ENCODE measurements around the gene AKAP14. TPM values are rescaled to one million over a fixed set of nuclear protein-coding genes. Genes with fewer than 3 reads are reported as not detected.
"Not testable (repeated sequence)": the region's sequence is repeated elsewhere in the genome, so short reads cannot be mapped to it uniquely, and the experiment has no call there.

Gene AKAP14
- polyA plus RNA-seq, 3 donors = 0.26 to 0.37 (median 0.31) TPM

DNA sequence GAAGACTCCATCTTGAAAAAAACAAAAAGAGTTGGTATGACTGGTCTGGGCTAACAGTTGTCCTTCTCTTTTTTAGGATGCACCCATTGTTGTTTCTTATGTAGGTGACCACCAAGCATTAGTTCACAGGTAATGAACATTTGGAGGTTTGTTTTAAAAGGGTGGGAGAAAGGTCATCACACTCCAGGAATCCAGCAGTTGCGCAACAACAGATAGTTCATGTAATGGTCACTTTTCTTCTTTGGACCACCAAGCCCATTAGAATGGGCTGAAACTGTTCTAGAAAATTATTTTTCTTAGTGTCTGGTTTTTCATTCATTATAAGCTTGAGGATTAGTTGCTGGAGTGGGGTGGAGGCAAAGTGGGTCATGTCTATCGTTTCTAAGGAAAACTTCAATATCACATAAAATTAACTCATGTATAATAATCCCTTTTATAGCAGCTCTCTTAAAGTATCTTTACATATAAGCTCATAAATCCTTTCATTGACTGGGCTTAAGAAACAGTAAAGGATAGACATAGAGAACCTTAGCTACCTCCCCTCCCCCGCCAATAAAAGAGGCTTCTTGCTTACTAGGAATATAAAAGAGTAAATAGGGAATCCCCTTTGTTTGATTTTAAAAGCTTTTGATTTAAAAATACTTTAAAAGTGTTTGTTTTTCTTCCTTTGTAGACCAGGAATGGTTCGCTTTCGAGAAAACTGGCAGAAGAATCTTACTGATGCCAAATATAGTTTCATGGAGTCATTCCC is 24.3 kb downstream of the AKAP14 start:
- no peak for DNase-seq (ENCODE audit: low read depth in 3 of 3, low spot score in 2 of 3)

DNA sequence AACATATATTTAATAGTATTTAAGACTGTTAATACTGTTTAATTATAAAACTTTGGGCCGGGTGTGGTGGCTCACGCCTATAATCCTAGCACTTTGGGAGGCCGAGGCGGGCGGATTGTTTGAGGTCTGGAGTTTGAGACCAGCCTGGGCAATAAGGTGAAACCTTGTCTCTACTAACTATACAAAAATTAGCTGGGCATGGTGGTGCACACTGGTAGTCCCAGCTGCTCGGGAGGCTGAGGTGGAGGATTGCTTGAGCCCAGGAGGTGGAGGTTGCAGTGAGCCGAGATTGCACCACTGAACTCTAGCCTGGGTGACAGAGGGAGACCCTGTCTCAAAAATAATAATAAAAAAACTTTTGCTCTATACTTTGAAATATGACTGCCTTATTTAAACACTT is 26.7 kb downstream of the AKAP14 start:
- DNase-seq (ENCODE audit: low read depth in 3 of 3, low spot score in 2 of 3) = not testable (repeated sequence)

DNA sequence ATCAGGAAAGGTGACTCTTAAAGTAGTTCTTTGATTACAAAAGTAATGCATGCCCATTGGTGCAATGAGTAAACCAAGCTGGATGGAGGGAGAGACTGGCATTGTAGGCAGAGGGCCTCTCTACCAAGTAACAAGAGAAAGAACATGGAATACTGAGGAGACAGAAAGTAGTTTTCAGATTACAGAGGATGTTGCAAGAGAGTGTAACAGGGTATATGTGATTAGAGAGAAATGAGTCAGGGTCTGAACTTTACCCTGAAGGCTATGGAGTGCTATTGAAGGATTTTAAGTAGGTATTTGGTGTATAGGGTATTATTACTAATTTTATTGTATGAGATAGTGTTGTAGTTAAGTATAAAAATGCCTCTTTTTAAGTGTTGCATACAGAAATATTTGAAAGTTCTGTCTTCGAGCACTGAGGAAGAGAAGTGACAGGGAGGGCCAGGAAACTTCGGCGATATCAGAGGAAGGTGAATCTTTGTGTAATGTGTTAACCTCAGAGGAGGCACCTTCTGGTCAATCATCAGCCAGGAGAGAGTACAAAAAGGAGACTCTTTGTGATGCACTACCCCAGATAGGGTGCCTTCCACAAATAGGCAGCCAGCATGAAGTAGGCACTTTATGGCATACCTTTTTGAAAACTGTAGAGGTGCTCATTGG is 39.7 kb downstream of the AKAP14 start:
- DNase-seq (ENCODE audit: low read depth in 3 of 3, low spot score in 2 of 3) = no peak

DNA sequence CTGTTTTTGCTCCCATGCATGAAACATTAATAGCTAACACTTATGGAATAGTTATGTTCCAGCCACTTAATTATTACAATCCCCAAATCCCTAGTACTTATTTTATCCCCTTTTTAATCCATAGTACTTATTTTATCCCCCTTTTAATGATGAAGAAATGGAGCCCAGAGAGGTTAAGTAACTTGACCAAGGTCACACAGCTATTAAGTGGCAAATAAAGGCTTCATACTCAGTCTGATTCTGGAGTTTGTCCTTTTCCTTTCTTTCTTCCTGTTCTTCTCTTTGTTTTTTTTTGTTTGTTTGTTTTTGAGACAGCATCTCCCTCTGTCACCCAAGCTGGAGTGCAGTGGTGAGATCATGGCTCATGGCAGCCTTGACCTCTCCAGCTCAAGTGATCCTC is 45.6 kb downstream of the AKAP14 start:
- no peak for DNase-seq (ENCODE audit: low read depth in 3 of 3, low spot score in 2 of 3)

DNA sequence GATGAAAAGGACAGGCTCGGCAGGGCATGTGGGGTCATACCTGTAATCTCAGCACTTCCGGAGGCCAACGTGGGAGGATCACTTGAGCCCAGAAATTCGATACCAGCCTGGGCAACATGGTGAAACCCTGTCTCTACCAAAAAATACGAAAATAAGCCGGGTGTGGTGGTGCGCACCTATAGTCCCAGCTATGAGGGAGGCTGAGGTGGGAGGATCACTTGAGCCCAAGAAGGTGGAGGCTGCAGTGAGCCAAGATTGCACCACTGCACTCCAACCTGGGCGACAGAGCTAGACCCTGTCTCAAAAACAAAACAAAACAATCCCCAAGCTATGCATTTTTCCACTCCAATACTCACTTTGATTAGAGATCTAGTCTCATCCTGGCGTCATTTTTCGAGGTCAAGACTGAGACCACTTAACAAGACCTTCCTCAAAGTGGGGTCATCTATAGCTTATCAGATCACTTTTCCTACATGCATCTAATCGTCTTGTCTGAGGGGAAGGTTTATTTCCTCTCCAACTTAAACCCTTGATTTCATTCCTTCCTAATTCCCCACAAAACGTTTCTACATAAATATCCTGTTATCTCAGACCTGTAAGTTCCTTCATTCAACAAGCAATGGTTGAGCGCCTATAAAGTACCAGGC is 46.6 kb downstream of the AKAP14 start:
- DNase-seq (ENCODE audit: low read depth in 3 of 3, low spot score in 2 of 3) = no peak

DNA sequence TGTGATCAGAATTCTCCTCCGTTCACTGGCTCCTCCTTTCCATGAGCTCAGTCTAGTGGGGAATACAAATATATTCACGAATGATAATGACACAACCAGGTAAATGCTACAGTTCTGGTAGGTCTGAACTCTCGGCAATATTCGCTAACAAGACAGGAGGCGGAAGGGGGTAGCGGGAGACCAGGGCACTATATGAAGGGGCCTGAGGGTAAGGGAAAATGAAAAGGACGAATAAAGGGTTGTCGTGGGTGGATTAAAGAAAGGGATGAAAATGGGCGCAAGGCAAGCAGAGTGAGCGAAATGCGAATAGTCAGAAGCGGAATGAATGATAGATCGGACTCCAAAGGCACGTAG is 47.1 kb downstream of the AKAP14 start:
- DNase-seq (ENCODE audit: low read depth in 3 of 3, low spot score in 2 of 3) = peak in 2 of 3 donors; percentile 2 to 10

DNA sequence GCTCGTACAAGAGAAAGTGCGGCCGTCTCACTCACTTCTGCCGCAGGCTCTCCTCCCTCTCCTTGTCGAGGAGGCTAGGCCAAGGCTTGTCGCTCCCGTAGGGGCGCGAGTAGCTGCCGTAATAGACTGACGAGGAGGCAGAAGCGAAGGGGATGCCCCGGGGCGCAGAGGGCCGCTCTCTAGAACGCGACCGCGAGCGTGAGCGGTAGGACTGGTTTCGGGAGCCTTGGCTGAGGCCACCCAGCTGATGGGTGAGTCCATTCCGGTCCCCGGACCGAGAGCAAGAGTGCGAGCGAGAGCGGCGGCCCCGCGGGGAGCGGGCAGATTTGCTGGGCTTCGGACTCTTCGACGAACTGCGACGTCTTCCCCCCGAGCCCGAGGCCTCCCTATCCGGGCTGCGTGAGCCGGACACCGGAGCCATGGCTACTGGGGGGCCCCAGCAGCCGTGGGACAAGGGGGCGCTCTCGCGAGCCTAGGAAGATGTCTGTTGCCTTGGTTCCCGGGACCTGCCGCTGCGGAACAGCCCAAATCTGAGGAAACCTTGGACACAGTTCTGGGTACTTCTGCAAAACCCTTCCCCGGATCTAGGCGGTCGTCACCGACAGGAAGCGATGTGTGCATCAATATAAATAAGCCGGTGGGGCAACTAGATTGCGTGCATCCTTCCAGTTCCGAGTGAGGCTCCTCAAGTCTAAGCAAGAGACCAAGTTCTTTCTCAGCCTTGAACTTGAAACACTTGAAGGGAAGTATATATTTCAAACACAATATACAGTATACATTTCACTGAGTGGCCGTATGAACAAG is 47.7 kb downstream of the AKAP14 start, which contains the start of gene NKAP:
TSS of gene NKAP (minus strand) at position 567 of the 804 bp plus-strand sequence. CDS start at position 421, 146 bp downstream.
- peak; percentile 69 to 87 (median 75) for DNase-seq (ENCODE audit: low read depth in 3 of 3, low spot score in 2 of 3)

DNA sequence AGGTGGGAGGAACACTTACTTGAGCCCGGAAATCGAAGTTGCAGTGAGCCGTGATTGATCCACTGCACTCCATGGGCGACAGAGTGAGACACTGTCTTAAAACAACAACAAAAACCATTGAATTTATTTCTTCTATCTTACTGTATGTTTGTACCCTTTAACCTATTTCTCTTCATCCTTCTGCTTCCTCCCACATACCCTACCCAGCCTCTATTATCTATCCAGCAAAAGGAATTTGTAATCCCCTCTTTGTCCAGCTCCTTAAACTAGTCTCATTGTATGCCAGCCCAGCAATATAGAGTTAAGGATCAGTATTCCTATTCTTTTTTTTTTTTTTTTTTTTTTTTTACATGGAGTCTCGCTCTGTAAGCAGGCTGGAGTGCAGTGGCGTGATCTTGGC is 49.8 kb downstream of the AKAP14 start:
- DNase-seq (ENCODE audit: low read depth in 3 of 3, low spot score in 2 of 3) = no peak

DNA sequence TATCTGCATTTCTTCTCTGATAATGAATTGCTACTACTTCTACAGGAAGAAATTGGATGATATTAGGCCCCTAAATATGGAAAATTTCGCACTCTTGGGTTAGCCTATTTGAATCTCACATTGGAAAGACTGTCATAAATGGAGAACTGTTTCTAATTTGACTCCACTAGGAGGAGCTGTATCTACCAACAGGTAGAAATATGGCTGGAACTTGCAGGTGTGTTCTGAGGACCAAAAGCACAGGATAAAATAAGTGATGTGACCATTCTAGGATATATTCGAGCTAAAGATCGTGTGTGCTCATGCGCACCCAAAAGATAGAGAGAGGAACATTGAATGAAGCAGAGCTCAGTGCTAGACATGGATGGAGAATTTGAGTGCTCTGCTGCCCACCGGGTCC is 52.7 kb downstream of the AKAP14 start:
- DNase-seq (ENCODE audit: low read depth in 3 of 3, low spot score in 2 of 3) = no peak

DNA sequence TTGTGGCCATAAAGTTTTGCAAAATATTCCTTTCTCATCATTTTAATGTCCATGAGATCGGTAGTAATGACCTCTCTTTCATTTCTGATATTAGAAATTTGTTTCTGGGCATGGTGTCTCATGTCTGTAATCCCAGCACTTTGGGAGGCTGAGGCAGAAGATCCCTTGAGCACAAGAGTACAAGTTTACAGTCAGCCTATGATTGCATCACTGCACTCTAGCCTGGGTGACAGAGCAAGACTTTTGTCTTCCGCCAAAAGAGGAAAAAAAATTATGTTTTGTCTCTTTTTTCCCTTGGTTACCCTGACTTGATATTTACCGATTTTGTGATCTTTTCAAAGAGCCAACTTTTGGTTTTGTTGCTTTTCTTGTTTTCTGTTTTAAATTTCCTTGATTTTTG is 58.7 kb downstream of the AKAP14 start:
- no peak for DNase-seq (ENCODE audit: low read depth in 3 of 3, low spot score in 2 of 3)

DNA sequence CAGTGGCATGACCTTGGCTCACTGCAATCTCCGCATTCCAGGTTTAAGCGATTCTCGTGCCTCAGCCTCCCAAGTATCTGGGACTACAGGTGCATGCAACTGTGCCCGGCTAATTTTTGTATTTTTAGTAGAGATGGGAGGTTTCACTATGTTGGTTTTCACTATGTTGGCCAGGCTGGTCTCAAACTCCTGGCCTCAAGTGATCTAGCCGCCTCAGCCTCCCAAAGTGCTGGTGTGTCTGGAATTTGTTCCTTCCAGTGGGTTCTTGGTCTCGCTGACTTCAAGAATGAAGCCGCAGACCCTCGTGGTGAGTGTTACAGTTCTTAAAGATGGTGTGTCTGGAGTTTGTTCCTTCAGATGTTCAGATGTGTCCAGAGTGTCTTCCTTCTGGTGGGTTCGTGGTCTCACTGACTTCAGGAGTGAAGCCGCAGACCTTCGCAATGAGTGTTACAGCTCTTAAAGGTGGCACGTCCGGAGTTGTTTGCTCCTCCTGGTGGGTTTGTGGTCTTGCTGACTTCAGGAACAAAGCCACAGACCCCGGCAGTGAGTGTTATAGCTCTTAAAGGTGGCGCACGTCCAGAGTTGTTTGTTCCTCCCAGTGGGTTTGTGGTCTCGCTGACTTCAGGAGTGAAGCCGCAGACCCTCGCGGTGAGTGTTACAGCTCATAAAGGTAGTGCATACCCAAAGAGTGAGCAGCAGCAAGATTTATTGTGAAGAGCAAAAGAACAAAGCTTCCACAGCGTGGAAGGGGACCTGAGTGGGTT is 60.3 kb downstream of the AKAP14 start:
- DNase-seq (ENCODE audit: low read depth in 3 of 3, low spot score in 2 of 3) = not testable (repeated sequence)

DNA sequence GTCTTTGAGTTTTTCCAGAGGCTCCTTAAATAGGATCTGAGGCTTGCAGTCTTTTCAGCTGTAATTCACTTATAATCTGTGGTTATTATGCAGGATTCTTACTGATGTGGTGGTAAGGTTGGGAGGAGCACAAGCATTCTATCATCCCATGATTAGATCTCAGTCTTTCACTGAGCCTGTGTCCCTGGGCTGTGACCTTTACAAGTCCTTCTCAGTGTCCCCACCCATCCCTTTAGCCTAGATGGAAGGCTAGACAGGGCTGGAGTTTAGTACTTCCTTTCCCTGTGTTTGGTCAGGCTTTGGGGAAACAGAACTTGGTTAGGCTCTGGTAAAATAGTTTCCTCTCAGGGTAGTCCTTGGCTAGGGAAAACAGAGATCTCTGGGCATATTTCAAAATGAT is 64.9 kb downstream of the AKAP14 start:
- no peak for DNase-seq (ENCODE audit: low read depth in 3 of 3, low spot score in 2 of 3)

DNA sequence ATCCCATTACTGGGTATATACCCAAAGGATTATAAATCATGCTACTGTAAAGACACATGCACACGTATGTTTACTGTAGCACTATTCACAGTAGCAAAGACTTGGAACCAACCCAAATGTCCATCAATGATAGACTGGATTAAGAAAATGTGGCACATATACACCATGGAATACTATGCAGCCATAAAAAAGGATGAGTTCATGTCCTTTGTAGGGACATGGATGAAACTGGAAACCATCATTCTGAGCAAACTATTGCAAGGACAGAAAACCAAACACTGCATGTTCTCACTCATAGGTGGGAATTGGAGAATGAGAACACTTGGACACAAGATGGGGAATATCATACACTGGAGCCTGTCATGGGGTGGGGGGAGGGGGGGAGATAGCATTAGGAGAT is 71.1 kb downstream of the AKAP14 start:
- DNase-seq (ENCODE audit: low read depth in 3 of 3, low spot score in 2 of 3) = not testable (repeated sequence)

Other genes starting within 250 kb of the AKAP14 start
- gene SEPTIN6, start 202.7 kb upstream of the AKAP14 start, polyA plus RNA-seq (ENCODE audit: insufficient read length in 3 of 3) = 10 to 100 TPM; 58.8 to 68.5 (median 67.9) TPM
- under 1 TPM; 0.39 to 0.44 (median 0.40) TPM for gene SOWAHD, start 137.3 kb upstream of the AKAP14 start, polyA plus RNA-seq (ENCODE audit: insufficient read length in 3 of 3)
- gene RPL39, start 104.3 kb upstream of the AKAP14 start, polyA plus RNA-seq (ENCODE audit: insufficient read length in 3 of 3) = 1,000 to 10,000 TPM; 2,722 to 2,918 (median 2,845) TPM
- gene UPF3B, start 42.9 kb upstream of the AKAP14 start, polyA plus RNA-seq (ENCODE audit: insufficient read length in 3 of 3) = 10 to 100 TPM; 32.3 to 37.9 (median 33.1) TPM
- gene RNF113A, start 24.2 kb upstream of the AKAP14 start, polyA plus RNA-seq (ENCODE audit: insufficient read length in 3 of 3) = 10 to 100 TPM; 11.6 to 13.7 (median 11.9) TPM
- 100 to 1,000 TPM; 167 to 180 (median 173) TPM for gene NDUFA1, start 24.1 kb upstream of the AKAP14 start, polyA plus RNA-seq (ENCODE audit: insufficient read length in 3 of 3)
- 10 to 100 TPM; 13.6 to 16.7 (median 14.9) TPM for gene NKAP, start 47.9 kb downstream of the AKAP14 start, polyA plus RNA-seq (ENCODE audit: insufficient read length in 3 of 3)
- under 1 TPM in 2 of 3 donors, not detected in 1; 0.07 to 0.49 TPM for gene RHOXF2B, start 181.8 kb downstream of the AKAP14 start, polyA plus RNA-seq (ENCODE audit: insufficient read length in 3 of 3)
- gene RHOXF1, start 220.0 kb downstream of the AKAP14 start, polyA plus RNA-seq (ENCODE audit: insufficient read length in 3 of 3) = 1 to 10 TPM in 1 of 3 donors, under 1 TPM in 1, not detected in 1; 0.58 to 1.1 TPM

Measured in right renal cortex interstitium (tissue), 3 donors.